Osteoblast (primary cell): ENCODE results near the gene ADGRG6. TPM values are rescaled to one million over a fixed set of nuclear protein-coding genes. Genes with fewer than 3 reads are reported as not detected.

Source experiments
- DNase-seq: peaks from one replicate; pipeline ENCODE4 v3.0.0; 2011; ENCODE audit warnings: low spot score, mixed read lengths; ENCODE audit not compliant: insufficient read length; ENCODE audit errors: missing footprints
- H2AFZ ChIP-seq: 2 replicates; pipeline ENCODE4 v1.6.0; 2011; ENCODE audit warnings: mild to moderate bottlenecking, low read length
- H3K27ac ChIP-seq: 2 replicates; pipeline ENCODE4 v1.5.1; 2011; ENCODE audit warnings: mild to moderate bottlenecking, low read depth, low read length, moderate library complexity
- H3K27me3 ChIP-seq: 2 replicates; pipeline ENCODE4 v1.6.0; 2012; ENCODE audit warnings: mild to moderate bottlenecking, control low read depth, inconsistent platforms, low read length, moderate library complexity; ENCODE audit not compliant: insufficient read depth
- H3K36me3 ChIP-seq: 2 replicates; pipeline ENCODE4 v1.5.1; 2011; ENCODE audit warnings: mild to moderate bottlenecking, low read length, control low read depth, moderate library complexity; ENCODE audit not compliant: insufficient read depth
- H3K4me1 ChIP-seq: 2 replicates; pipeline ENCODE4 v1.5.1; 2011; ENCODE audit warnings: mild to moderate bottlenecking, low read length, control low read depth, moderate library complexity; ENCODE audit not compliant: insufficient read depth
- H3K4me2 ChIP-seq: 2 replicates; pipeline ENCODE4 v1.6.0; 2011; ENCODE audit warnings: mild to moderate bottlenecking, low read length; ENCODE audit not compliant: insufficient read depth
- H3K4me3 ChIP-seq: fragments of 200-600 bp; sonication (generic); 3 replicates; pipeline ENCODE4 v1.5.1; 2012; ENCODE audit warnings: mild to moderate bottlenecking, low read length, inconsistent platforms; ENCODE audit not compliant: insufficient read depth
- H3K79me2 ChIP-seq: 2 replicates; pipeline ENCODE4 v1.6.0; 2012; ENCODE audit warnings: mild to moderate bottlenecking, low read length, control low read depth, inconsistent platforms; ENCODE audit not compliant: insufficient read depth
- H3K9me3 ChIP-seq: 2 replicates; pipeline ENCODE4 v1.5.1; 2011; ENCODE audit warnings: low read depth, low read length, control low read depth
- H4K20me1 ChIP-seq: 2 replicates; pipeline ENCODE4 v1.6.0; 2012; ENCODE audit warnings: mild to moderate bottlenecking, low read length, control low read depth; ENCODE audit not compliant: insufficient read depth
- total RNA-seq: library from RNA; depleted of rRNA; stranded (reverse); fragments of >200 nt; gene quantifications from 2 replicates; pipeline ENCODE4 v1.2.3, GENCODE V29; 2012
- TF ChIP-seq, protein P1 (sequence below): IDR thresholded peaks from 2 replicates; pipeline ENCODE4 v1.5.1; 2011; ENCODE audit warnings: mild to moderate bottlenecking, low read depth, low read length, moderate library complexity; ENCODE audit errors: extremely low read depth

ADGRG6 gene
- total RNA-seq, 1 donor, result 0.36 TPM

DNA sequence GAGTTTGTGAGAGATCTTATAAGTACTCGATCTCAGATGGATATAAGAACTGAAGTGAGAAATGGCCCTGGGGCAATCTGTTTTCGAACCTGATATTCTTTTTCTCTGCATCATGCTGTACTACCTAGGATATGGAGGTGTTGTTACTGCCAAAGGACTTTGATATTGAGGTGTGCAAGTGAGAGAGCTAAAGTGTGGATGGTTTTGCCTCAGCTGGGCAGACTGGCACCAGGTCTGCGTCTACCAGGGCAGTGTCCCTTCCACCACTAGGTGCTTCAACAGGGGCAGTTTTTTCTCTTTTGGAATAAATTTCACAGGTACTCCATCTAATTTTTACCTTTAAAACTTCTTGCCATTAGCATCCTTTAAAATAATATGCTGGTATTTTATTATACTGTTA lies 35.0 kb downstream of the ADGRG6 start:
- H3K4me1 ChIP-seq, result no peaks in the 10 kb centered on the region
- no peak overlapping the region for H3K27ac ChIP-seq
- no peak for DNase-seq
- H3K27me3 ChIP-seq, result no peaks in the 10 kb centered on the region
- H4K20me1 ChIP-seq, result no peaks in the 10 kb centered on the region
- H3K79me2 ChIP-seq, result no peaks in the 10 kb centered on the region
- no peak overlapping the region for H3K4me2 ChIP-seq
- no peak overlapping the region for H2AFZ ChIP-seq
- H3K9me3 ChIP-seq, result no peaks in the 10 kb centered on the region
- no peak overlapping the region for H3K4me3 ChIP-seq
- H3K36me3 ChIP-seq, result no peaks in the 10 kb centered on the region
- TF ChIP-seq, protein P1, sequence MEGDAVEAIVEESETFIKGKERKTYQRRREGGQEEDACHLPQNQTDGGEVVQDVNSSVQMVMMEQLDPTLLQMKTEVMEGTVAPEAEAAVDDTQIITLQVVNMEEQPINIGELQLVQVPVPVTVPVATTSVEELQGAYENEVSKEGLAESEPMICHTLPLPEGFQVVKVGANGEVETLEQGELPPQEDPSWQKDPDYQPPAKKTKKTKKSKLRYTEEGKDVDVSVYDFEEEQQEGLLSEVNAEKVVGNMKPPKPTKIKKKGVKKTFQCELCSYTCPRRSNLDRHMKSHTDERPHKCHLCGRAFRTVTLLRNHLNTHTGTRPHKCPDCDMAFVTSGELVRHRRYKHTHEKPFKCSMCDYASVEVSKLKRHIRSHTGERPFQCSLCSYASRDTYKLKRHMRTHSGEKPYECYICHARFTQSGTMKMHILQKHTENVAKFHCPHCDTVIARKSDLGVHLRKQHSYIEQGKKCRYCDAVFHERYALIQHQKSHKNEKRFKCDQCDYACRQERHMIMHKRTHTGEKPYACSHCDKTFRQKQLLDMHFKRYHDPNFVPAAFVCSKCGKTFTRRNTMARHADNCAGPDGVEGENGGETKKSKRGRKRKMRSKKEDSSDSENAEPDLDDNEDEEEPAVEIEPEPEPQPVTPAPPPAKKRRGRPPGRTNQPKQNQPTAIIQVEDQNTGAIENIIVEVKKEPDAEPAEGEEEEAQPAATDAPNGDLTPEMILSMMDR, result no peak

DNA sequence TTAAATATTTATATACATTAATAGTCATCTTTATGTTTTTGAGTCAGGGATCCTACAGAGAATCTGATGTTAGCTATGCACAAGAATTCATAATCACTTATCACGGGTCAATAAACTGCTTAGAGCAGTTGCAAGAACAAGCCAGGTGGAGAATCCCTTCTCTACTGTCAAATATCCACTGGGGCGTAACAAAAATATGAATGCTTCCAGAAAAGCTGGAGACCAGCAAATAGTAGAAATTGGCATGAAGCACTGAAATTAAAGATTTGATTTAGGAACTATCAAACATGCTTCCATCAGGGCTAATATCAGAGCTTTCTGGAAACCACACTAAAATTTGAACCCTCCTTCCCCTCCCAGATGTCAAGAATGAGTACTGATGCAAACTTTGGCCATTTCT lies 37.3 kb downstream of the ADGRG6 start:
- Histone ChIP-seq H3K4me3 (no peak overlapping the region), H3K27ac (no peak overlapping the region), H3K79me2 (no peaks in the 10 kb centered on the region), H3K4me1 (no peaks in the 10 kb centered on the region), H3K9me3 (no peaks in the 10 kb centered on the region), H3K36me3 (no peaks in the 10 kb centered on the region), H3K4me2 (no peak overlapping the region), H4K20me1 (no peaks in the 10 kb centered on the region), H2AFZ (no peak overlapping the region), H3K27me3 (no peaks in the 10 kb centered on the region)
- TF ChIP-seq, protein P1, result no peak
- DNase-seq, result no peak

DNA sequence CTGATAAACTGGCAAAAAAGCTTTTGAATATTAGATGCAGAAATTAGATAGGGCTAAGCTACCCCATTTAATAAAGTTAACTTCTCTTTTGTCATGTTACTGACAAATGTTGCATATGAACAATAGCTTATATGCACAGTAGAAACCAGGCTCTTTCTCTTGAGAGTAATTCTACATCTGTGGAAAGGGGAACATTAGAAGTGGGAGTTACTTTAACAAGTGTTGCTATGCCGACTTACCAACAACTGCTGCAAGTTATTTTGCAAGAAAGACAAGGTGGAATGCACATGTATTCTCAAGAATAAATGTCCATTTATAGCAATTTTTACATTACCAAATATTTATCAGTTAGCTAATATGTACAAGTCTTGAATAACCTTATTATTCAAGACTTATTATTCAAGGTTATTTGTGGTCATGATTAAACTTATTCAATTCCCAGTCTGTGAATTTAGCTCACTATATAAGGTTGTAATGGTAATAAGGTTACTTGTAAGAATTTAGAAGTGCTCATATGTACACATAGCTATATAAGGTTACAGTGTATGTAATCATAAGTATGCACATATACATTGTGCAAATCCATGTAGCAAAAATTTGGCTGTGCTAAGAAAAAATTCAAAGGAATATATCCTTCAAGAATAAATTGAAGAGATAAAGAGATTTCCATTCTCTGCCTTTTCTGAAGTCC lies 38.3 kb downstream of the ADGRG6 start:
- Histone ChIP-seq H3K4me3 (no peak overlapping the region), H3K9me3 (no peaks in the 10 kb centered on the region), H4K20me1 (no peaks in the 10 kb centered on the region), H2AFZ (no peak overlapping the region), H3K27ac (no peak overlapping the region), H3K4me2 (no peak overlapping the region), H3K4me1 (no peaks in the 10 kb centered on the region), H3K79me2 (no peaks in the 10 kb centered on the region), H3K36me3 (no peaks in the 10 kb centered on the region), H3K27me3 (no peaks in the 10 kb centered on the region)
- TF ChIP-seq, protein P1, result no peak
- DNase-seq, result no peak

DNA sequence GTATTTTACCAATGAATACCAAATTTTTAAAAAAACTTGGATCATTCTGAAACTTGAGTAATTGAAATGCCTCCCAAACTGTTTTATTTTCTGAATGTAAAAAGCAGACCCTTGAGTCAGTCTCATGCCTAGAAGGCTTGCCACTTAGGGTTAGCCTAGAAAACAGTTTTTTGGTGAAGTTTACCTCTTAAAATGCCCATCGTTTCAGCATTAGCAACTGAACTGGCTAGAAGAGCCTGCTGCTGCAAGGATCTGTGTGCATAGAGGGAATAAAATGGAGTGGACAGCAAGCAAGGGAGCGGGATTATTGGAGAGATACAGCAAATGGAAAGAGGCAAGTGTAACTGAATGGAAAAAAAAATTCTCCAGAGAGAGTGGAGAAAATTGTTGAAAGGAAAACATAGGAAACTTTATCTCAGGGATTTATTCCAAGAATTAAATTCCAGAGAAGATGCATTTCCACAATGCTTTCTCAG lies 40.1 kb downstream of the ADGRG6 start:
- Histone ChIP-seq H3K27ac (no peak overlapping the region), H3K9me3 (no peaks in the 10 kb centered on the region), H2AFZ (no peak overlapping the region), H3K27me3 (no peaks in the 10 kb centered on the region), H3K79me2 (no peaks in the 10 kb centered on the region), H4K20me1 (no peaks in the 10 kb centered on the region), H3K4me1 (no peaks in the 10 kb centered on the region), H3K4me2 (no peak overlapping the region), H3K4me3 (no peak overlapping the region), H3K36me3 (no peaks in the 10 kb centered on the region)
- TF ChIP-seq, protein P1, result no peak
- no peak for DNase-seq
